Measurements from ENCODE around the gene MMP27. TPM values are rescaled to one million over a fixed set of nuclear protein-coding genes. Genes with fewer than 3 reads are reported as not detected.

Gene MMP27
- not detected in 5 replicates for total RNA-seq (2022; extraction: Qiagen RNA extraction)

GRCh38 chr11:102705626-102706025 is at the start of gene MMP27:
MMP27 (minus strand) TSS chr11:102705769; CDS start chr11:102705714, 55 bp downstream.

GRCh38 chr11:102724904-102725500 is 19.4 kb upstream of the MMP27 start, which contains the start of gene MMP8:
MMP8 (minus strand) TSS chr11:102724954; CDS start chr11:102724855, 99 bp downstream.

Other genes starting within 250 kb of the MMP27 start
- 21.9 to 32.0 TPM (median 23.4 TPM) in 5 replicates for gene MMP7, start 175.0 kb downstream of the MMP27 start, total RNA-seq (2022; extraction: Qiagen RNA extraction)
- gene MMP20, start 80.4 kb downstream of the MMP27 start, total RNA-seq (2022; extraction: Qiagen RNA extraction), result not detected in 5 replicates
- not detected in 5 replicates for gene MMP8, start 19.2 kb upstream of the MMP27 start, total RNA-seq (2022; extraction: Qiagen RNA extraction)
- 0.60 to 1.1 TPM (median 0.91 TPM) in 5 replicates for gene MMP10, start 74.9 kb upstream of the MMP27 start, total RNA-seq (2022; extraction: Qiagen RNA extraction)
- gene MMP1, start 92.4 kb upstream of the MMP27 start, total RNA-seq (2022; extraction: Qiagen RNA extraction), result 0.42 to 1.1 TPM (median 0.79 TPM) in 5 replicates
- gene MMP3, start 137.8 kb upstream of the MMP27 start, total RNA-seq (2022; extraction: Qiagen RNA extraction), result 0.13 to 0.48 TPM in 2 of 5 replicates, not detected in the others
- 0.07 to 0.11 TPM (median 0.10 TPM) in 4 of 5 replicates, not detected in the other for gene MMP12, start 169.2 kb upstream of the MMP27 start, total RNA-seq (2022; extraction: Qiagen RNA extraction)
- not detected in 5 replicates for gene MMP13, start 250.0 kb upstream of the MMP27 start, total RNA-seq (2022; extraction: Qiagen RNA extraction)